ENCODE measurements around the gene EVI5L. TPM values are rescaled to one million over a fixed set of nuclear protein-coding genes. Genes with fewer than 3 reads are reported as not detected.

EVI5L gene
- total and polyA plus RNA-seq, 2 of the 4 experiments (the other 2 are of a cell fraction): 12.7 to 14.6 TPM

DNA sequence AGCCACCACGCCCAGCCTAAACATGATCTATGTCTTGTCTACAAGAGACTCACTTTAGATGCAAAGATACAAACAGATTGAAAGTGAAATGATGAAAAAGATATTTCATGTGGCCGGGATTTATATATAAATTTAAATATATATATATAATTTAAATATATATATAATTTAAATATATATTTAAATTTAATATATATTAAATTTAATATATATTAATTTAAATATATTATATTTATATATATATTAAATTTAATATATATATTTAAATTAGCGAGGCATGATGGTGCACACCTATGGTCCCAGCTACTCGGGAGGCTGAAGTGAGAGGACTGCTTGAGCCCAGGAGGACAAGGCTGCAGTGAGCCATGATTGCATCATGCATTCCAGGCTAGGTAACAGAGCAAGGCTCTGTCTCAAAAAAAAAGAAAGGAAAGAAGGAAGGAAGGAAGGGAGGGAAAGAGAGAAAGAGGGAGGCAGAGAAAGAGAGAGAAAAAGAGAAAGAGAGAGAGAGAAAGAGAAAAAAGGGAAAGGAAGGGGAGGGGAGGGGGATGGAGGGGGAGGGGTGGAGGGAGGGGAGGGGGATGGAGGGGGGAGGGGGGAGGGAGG lies 7.0 kb upstream of the EVI5L start:
- H2BK20ac ChIP-seq (ENCODE audit: low read depth, low read length): no peak overlapping the region
- no peak overlapping the region for H3K4ac ChIP-seq (ENCODE audit: low read depth, low read length)
- CTCF ChIA-PET: no interaction called here
- POLR2A ChIA-PET (ENCODE audit: unreplicated experiment): no interaction called here
- H2AK9ac ChIP-seq (replicated peaks; ENCODE audit: low read depth, low read length, poor library complexity): no peak overlapping the region
- no peak overlapping the region for H3K9ac ChIP-seq (ENCODE audit: low read depth, low read length)
- H2BK120ac ChIP-seq (ENCODE audit: low read depth, low read length): no peak overlapping the region
- ATAC-seq (ENCODE audit: low read depth): no peak
- TF ChIP-seq, protein P1, sequence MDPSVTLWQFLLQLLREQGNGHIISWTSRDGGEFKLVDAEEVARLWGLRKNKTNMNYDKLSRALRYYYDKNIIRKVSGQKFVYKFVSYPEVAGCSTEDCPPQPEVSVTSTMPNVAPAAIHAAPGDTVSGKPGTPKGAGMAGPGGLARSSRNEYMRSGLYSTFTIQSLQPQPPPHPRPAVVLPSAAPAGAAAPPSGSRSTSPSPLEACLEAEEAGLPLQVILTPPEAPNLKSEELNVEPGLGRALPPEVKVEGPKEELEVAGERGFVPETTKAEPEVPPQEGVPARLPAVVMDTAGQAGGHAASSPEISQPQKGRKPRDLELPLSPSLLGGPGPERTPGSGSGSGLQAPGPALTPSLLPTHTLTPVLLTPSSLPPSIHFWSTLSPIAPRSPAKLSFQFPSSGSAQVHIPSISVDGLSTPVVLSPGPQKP (IDR thresholded peaks at IDR 0.05; ENCODE audit: borderline replicate concordance, low read depth, low read length): no peak
- TF ChIP-seq CEBPB (IDR thresholded peaks at IDR 0.05; ENCODE audit: low read depth, low read length): peak; percentile 47; the same call in 1 of the 2 replicates
- no peak overlapping the region for H3K14ac ChIP-seq (replicated peaks; ENCODE audit: low read depth, low read length)
- H3K79me1 ChIP-seq (ENCODE audit: low read depth in 1 of 2, low read length in 2 of 2): no peaks in the 10 kb centered on the region
- H3K27me3 ChIP-seq (ENCODE audit: control insufficient read depth, insufficient read depth, low read length): peaks cover 11% of the 10 kb centered on the region
- no peaks in the 10 kb centered on the region for H3K36me3 ChIP-seq (ENCODE audit: control insufficient read depth, insufficient read depth, low read length)
- H3K23ac ChIP-seq (ENCODE audit: low read depth, low read length): no peak overlapping the region
- intact Hi-C loops (cut with micrococcal nuclease) (no loop called here), in situ Hi-C loops (cut with MboI; ENCODE audit: low sequenced_read_pairs) (loop anchor here (25.0 kb wide), 1 partner anchor 711 kb away; no protein-coding TSS in a partner anchor), dilution Hi-C loops (cut with HindIII; ENCODE audit: low sequenced_read_pairs, unreplicated experiment) (no loop called here)
- WGBS, 2 experiments (ENCODE audit: extremely low coverage in 2 of 2, insufficient read length in 1 of 2): no CpG with 5 or more reads among the region's 4 CpGs
- BruUV-seq (replicated peaks): no TSS peak
- no peak overlapping the region for H3K4me3 ChIP-seq (ENCODE audit: insufficient read depth, low read depth, low read length)
- no peak overlapping the region for H2AFZ ChIP-seq (replicated peaks; ENCODE audit: low read length, poor library complexity)
- DNase-seq: no peak
- H4K5ac ChIP-seq (ENCODE audit: low read depth, low read length): no peak overlapping the region
- H3K56ac ChIP-seq (ENCODE audit: extremely low read depth, insufficient read depth, low read length): no peak overlapping the region
- no peak overlapping the region for H3K27ac ChIP-seq (ENCODE audit: insufficient read depth, low read length)
- H4K20me1 ChIP-seq (ENCODE audit: insufficient read depth, low read length): no peaks in the 10 kb centered on the region
- no peak overlapping the region for H2AK5ac ChIP-seq (ENCODE audit: low read depth, low read length)
- no peak overlapping the region for H2BK15ac ChIP-seq (ENCODE audit: low read depth, low read length)
- peaks cover 6% of the 10 kb centered on the region; the same call in 1 of the 2 replicates for H3K9me3 ChIP-seq (ENCODE audit: control insufficient read depth, insufficient read depth, low read length)
- no peak overlapping the region for H2BK5ac ChIP-seq (ENCODE audit: low read depth, low read length, poor library complexity, severe bottlenecking)
- no peak overlapping the region for H4K91ac ChIP-seq (ENCODE audit: insufficient read depth, low read depth, low read length)
- no peak overlapping the region for H4K8ac ChIP-seq (ENCODE audit: low read depth in 2 of 2, low read length in 2 of 2)
- H3K9me1 ChIP-seq (ENCODE audit: insufficient read depth, low read length): no peaks in the 10 kb centered on the region
- no peak overlapping the region for H3K18ac ChIP-seq (ENCODE audit: low read depth, low read length)
- no peaks in the 10 kb centered on the region for H3K4me1 ChIP-seq (ENCODE audit: control insufficient read depth, insufficient read depth, low read length)
- H3K4me2 ChIP-seq (ENCODE audit: low read depth, low read length): no peak overlapping the region
